ENCODE data around the gene SLC7A10.
A peak's percentile ranks its signal among the peaks of the same experiment; 100 is the strongest.
"Not testable (repeated sequence)": the region's sequence is repeated elsewhere in the genome, so short reads cannot be mapped to it uniquely, and the experiment has no call there.

SLC7A10 gene

DNA sequence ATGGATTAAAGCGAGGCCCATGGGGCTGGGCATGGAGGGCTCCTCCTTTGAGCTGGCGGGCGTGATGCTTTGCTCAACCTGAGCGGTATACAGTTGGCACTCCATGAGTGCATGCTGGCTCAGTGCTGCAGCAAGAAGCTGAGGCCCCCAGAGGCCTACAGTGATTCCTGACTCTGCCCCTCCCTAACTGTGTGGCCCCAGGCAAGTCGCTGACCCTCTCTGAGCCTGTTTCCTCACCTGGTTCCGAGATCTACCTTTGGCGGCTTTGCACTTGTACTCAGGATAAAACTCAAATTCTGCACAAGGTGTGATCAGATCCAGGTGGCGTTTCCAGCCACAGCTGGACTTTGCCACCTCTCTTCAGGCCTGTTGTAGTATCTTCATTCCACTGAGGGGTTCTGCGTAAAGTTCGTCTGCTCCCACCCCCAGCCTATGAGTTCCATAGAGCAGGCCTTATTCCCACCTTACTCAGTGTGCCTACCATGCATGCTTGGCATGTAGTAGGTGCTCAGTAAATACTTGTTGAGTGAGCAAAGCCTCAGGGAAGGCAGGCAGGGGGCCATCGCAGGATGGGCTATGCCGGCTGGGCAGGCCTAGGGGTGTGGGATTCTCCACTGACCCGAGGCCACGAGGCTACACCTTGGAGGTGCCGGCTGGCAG, 23.6 kb downstream of the SLC7A10 start:
- no peak for DNase-seq (ENCODE audit: low read depth)

DNA sequence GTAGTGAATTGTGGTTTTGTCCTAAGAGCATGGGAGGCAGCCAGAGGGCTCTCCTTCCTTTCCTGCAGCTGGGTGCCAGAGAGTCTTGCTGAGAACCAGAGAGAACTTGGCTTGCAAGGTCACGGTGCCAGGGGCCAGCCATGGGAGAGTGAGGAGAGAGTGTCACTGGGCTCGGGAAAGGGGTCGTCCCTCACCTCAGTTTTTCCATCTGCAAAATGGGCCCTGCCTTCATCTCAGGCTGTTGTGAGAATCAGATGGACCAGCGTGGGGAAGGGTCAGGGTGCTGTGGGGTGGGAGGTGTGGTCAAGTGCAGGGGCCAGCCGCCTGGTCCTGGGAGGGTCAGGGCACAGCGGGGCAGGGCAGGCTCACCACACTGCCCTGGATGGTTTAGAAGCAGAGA, 24.2 kb downstream of the SLC7A10 start:
- no peak for DNase-seq (ENCODE audit: low read depth)

DNA sequence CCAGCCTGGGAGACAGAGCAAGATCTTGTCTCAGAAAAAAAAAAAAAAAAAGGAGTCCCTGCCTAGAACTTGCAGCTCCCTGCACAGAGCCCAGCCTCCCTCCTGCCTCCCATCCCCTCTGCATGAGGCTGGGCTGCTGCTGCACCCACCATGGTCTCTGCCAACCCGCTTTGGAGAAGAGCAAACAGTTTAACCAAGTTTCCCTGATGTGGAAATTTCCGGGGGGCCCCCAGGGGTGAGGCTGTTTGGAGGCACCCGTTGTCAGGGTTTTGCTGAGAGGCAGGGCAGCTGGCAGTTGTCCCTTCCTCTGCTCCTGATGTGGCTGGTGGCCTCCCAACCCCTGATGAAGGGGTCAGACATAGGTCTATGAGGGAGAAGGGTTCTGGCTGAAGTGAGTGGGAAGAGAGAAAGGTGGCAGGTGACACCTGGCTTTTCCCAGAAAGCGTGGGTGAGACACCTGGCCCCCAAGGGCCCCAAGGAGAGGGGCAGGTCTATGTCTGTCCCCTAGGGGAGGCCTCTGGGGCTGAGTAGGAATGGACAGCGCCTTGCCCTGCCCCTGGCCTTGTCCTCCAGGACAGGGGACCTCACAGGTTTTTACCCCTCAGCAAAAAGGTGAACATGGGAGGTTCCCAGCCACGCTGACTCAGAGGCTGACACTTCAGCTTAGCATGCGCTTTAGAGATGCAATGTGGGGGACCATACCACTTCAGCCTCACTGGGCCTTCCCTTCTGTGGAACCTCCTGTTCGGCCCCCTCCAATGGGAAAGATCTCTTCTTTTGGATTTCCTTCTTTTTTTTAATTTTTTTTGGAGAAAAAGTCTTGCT, 26.0 kb downstream of the SLC7A10 start:
- DNase-seq (ENCODE audit: low read depth) = no peak

DNA sequence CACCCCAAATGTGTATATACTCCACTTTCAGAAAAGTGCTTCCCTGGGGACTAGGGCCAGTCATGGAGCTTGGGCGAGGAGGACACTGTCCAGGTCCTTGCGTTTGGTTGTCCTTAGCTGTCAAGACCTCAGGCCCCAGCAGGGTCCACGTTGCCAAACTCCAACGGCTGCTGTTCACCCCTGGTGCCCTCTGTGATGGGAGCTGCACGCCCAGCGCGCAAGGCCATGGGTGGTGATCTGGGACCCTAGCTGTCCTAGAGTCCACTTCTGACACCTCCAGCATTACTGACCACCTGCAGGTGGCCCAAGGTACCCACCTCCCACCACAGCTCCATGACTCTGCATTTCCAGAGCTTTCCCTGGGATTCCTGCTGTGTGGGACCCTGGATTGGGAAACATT, 27.5 kb downstream of the SLC7A10 start:
- no peak for DNase-seq (ENCODE audit: low read depth)

DNA sequence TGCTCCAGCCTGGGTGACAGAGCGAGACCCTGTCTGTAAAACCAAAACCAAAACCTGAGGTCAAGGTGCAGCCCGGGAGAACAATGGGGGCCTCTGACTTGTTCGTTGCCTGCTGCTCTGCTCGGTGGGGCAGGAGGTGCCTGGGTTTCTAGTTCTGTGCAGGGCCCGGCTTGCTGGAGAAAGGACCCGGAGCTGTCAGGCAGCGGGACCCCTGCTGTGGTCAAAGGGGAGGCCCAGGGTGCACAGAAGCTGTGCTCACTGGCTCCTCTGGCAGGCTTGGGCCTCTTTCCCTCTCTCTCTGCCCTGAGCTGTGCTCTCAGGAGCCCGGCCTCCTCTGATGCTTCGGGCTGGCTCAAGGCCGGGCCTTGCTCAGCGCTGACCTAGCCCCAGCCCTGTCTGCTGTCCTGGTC, 28.1 kb downstream of the SLC7A10 start:
- DNase-seq (ENCODE audit: low read depth) = no peak

DNA sequence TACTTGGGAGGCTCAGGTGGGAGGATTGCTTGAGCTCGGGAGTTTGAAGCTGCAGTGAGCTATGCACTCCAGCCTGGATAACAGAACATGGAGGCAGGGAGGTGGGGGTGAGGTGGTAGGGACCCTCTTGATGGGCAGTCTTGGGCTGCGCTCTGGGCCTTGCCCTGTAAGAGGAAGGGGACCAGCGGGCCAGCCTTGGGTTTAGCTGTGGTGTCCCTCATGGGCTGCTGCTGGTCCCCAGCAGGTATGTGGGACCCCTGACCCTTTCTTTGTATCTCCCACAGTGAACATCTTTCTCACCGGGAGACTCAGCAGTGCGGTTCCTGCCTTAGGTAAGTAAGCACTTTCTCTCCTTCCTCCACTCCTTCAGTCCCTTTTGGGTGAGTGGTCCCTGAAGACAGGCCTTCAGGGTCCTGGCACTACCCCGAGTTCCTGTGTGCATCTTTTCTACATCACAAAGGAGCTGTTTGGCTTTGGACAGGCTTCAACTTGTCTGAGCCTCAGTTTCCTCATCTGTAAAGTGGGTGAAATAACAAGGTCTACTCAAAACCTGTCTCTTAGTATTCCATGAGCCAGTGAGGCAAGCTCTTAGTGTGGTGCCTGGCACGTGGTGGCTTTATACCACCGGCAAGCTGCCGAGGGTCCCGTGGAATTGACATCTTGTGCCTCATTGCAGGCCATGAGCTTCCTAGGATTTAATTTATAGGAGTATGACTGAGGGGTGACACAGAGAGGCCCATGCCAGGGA, 29.0 kb downstream of the SLC7A10 start:
- DNase-seq (ENCODE audit: low read depth) = no peak

DNA sequence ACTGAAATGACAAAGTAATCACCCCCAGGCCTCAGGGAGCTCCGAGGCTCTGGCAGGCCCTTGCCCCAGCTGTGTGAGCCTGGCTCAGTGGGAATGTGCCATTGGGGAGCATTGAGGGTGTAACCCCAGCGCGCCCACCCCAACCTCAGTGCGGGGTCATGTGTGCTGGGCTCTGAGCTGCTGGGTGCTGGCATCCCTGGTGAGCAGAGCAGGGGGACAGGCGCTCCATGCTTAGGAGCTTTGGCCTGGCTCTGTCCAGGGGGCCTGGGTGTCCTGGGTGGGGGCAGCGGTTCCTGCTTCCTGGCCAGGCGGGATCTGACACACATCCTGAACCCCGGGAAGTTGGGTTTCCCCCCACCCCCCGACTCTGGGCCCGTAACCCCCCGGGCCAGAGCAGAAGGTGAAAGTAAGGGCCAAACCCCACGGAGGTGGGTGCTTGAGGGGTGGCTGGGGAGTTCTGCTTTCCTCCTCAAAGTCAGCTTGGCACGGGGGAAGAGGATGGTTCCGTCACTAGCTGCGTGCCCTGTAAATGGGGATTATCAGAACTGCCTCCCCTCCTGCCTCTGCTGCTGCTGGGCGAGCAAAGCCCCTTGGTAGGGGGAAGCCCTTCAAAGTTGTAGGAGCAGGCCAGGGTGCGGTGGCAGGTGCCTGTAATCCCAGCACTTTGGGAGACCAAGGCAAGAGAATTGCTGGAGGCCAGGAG, 29.9 kb downstream of the SLC7A10 start:
- no peak for DNase-seq (ENCODE audit: low read depth)

DNA sequence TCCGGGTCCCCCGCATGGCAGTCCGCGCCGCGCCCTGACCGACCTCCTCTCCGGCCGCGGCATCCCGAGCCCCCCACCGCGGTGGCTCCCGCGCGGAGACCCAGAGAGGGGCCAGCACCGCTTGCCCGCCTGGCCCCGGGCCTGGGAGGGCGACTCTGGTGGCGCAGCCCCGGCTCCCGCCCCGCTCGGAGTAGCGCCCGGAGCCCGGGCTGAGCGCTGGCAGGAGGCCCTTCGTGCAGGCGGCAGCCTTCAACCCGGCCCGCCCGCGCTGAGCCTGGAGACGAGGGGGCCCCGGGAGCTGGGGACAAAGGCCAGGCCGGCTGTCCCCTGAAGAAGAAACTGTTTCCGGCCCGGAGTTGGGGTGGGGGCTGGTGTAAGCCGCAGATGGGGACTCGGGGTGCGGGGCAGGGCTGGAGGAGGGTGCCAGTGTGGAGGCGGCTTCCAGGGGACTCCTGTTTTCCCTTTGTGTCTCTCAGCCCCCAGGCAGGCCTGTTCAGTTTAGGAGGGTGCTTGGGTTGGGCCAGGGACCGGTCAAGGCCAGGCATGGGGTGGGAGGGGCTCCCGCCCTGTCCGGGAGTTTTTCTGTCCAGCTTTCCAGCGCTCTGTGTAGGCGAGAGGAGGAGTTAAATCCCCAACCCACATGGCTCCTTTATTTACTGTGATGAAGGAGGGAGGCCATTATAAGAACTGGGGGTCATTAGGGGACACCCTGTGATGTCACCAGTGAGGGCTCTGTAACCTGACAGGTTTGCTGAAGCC, 30.6 kb downstream of the SLC7A10 start:
- no peak for DNase-seq (ENCODE audit: low read depth)

DNA sequence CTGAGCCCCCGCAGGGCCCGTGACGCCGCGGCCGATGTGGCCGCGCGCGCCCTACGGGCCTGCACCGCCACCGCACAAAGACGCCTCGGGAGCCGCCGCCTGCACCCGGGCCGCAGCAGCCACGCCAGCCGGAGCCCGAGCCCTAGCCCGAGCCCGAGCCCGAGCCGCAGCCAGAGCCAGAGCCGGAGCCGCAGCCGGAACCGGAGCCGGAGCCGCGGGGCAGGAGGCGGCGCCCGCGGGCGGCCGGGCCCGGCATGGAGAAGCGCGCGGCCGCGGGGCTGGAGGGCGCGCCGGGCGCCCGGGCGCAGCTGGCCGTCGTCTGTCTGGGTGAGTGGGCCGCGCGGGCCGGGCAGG, 31.1 kb downstream of the SLC7A10 start:
- no peak for DNase-seq (ENCODE audit: low read depth)

DNA sequence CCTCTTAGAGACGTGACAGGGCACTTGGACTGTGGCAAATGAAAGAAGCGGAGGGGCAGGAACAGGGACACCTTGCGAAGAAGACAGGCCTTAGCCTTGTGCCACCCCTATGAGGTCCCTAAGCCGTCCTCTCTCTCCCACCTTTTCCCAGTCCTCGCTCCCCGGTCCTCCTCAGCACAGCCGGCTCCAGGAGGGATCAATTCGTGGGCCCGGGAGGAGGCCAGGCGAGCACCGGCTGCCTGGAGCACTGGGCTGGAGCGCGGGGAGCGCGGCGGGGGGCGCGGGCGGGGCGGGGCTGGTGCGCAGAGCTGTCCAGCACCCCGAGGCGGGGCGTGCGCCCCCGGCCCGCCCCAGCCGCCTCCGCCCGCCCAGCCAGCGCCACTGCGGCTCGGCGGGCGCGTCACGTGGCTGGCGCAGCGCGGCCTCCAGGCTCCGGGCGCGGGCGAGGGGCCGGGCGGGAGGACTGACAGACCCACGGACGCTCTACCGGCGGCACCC, 31.7 kb downstream of the SLC7A10 start, which contains the start of gene LRP3:
Gene LRP3, plus strand, starts transcription at position 466 of the 498 bp plus-strand sequence. CDS start 456 bp downstream, outside the sequence.
- DNase-seq (ENCODE audit: low read depth) = no peak

DNA sequence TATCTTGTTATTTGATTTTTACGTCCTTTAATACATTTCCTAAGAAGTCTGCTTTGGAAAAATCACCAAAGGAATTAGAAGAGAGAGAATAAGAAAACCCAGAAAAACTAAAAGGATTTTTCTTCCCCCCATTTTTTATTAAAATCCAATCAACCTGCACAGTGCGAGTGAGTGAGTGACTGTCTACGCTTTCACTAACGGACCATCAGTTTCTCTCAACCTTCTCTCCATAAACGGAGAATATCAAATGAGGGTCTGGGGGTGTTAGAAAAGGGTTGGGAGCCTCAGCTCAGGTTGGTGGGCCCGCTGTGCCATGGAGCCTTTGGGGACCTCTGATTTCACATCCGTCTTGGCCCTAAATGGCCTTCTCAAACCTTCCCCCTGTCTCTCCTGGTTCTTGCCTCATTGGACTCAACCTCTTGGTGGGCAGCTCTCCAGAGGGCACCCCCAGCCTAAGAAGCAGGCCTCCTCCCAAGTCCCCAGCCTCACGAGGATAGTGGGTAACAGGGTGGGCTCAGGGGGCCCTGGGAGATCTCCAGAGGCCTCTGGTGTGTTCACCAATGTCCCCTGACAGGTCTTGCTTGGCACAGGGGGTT, 32.3 kb downstream of the SLC7A10 start:
- DNase-seq (ENCODE audit: low read depth) = no peak

DNA sequence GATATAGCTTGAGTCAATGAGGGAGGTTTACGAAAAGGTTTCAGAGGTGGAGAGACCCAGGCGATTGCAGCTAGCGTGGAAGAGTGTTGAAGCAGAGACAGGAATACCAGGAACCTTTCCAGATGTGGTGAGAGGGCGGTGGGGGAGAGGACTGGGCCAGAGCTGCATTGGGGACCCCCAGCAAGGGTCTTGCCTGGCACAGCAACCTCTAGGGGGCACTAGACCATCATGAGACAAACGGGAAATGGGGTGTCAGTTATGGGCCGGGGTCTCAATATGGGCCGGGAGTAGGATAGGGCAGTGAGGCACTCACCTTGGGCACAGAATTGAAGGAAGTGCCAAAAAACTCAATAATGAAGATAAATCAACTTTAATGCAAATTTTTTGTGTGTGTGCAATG, 33.6 kb downstream of the SLC7A10 start:
- DNase-seq (ENCODE audit: low read depth) = no peak

DNA sequence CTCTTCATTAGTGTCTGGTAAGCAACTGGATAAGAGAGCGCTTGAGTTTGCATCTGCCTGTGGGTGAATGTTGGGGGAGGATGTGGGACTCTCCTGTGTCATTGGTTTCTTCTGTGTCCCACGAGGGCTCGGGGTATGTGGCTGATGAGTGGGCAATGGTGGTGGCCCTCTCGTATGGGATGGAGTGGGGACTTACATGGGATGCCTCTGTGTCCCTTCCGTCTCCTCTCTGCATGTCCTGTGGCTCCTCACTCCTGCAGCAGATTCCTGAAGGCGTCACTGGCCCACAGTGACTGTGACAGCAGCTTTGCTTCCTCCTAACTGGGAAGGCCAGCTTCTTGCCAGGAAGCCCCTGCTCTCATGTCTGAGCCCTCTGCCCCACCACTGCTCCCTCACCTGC, 34.1 kb downstream of the SLC7A10 start:
- DNase-seq (ENCODE audit: low read depth) = no peak

DNA sequence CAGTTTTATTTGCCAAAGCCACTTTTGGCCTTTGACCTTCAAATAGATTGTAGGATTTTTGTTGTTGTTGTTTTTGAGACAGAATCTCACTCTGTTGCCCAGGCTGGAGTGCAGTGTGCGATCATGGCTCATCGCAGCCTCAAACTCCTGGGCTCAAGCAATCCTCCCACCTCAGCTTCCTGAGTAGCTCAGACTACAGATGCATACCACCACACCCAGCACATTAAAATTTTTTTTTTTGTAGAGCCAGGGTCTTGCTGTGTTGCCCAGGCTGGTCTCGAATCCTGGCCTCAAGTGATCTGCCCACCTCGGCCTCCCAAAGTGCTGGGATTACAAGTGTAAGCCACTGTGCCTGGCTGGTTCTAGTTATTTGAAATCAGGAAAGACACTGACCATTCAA, 34.6 kb downstream of the SLC7A10 start:
- not testable (repeated sequence) for DNase-seq (ENCODE audit: low read depth)

DNA sequence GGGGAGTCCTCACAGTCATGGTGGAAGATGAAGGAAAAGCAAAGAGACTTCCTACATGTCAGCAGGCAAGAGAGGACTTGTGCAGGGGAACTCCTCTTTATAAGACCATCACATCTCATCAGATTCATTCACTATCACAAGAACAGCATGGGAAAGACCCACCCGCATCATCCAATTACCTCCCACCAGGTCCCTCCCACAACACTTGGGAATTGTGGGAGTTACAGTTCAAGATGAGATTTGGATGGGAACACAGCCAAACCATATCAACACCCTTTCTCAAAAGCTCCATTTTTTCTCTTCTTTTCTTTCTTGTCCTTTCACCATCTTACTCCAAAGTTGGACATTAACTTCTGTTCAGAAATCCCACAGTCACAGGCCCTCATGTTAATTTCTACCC, 36.2 kb downstream of the SLC7A10 start:
- DNase-seq (ENCODE audit: low read depth) = no peak

DNA sequence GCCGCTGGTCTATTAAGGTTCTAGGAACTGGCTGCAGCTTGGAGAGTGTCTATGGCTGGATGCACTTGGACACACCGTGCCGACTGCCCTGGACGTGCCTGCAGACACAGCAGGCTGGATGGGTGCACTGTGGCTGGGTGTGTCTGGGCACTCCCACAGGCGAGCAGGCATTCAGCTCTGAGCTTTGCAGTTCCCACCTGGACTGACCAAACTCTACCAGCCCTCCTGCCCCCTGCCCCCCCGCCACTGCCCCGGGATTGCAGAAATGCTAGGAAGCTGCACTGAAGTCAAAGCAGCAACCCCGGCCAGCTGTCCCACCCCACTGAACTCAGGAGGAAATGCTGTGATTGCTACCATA, 38.5 kb downstream of the SLC7A10 start:
- no peak for DNase-seq (ENCODE audit: low read depth)

DNA sequence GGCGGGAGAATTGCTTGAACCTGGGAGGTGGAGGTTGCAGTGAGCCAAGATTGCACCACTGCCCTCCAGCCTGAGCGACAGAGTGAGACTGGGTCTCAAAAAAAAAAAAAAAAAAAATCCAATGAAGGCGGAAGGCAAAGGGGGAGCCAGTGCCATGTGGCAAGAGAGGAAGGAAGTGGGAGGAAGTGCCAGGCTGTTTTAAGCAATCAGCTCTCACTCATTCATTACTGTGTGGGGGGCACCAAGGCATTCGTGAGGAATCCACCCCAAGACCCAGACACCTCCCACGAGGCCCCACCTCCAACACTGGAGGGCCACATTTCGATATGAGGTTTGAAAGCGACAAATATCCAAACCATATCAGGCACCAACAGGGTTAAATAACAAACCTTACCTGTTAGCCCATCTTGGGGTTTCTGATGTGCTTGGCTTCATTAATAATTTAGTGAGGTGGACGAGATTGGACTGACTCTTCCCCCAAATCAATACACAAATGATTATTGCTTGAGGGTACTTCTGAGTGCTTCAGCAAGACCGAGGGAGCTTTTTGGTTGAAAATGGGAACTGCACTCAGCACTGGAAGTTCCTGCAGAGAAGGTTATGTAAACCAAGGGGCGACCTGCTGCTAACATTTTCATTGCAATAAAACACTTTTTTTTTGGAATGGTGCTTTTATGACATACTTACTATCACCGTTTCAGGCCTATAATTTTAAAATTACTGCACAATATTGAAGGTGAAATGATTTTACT, 39.0 kb downstream of the SLC7A10 start:
- DNase-seq (ENCODE audit: low read depth) = no peak

DNA sequence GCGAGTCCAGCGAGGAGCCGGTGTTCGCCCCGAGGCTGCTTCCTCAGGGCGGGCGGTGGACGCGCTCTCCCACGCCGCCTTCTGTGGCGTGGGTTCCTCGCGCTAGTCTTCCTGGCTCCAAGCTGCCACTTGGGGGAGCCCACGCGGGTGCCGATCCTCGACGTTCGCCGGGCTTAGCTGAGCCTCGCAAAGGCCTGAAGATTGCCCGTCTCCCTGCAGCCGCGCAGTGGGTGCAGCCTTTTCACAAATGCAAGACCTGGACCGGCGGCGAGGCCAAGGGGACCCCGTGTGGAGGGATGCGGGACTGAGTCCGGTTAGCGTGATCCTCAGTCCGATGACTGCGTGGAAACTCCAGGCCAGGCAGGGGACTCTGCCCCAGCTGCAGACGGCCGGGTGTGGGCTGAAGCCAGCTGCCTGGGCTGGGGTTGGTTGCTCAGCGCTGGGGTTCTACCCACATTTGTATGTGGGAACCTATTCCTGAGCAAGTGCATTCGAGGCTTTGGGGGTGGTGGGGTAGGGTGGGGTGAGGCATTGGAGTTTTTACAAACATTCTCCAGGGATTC, 48.2 kb downstream of the SLC7A10 start:
- DNase-seq (ENCODE audit: low read depth) = no peak

DNA sequence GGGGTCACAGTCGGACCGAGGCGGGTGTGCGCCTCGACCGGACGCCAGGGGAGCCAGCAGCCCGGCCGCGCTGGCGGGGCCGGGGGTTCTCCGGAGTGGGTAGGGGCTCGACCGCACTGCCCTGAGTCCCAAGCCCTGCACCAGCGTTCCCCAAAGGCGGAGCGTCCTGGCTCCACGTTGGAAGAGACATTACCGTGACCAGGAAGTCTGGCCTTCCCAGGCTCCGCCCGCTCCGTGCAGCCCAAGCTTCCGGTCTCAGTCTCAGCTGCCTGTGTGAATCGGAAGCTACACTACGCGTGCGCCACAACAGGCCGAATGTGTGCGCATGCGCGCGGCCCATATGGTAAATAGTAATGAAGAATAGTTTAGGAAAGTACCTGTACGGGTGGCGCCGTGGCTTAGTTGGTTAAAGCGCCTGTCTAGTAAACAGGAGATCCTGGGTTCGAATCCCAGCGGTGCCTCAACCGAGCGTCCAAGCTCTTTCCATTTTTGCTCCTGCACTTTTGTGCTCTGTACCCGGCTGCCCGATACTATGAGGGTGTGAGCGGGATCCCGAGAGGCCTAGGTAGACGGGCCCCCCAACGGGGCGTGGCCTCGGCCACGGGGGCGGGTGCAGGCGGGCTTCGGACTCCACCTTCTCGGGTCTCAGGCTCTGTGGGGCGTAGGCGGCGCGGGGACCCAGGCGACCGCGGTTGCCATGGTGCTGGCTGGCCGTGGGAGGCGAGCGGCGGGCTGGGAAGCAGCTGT, 48.8 kb downstream of the SLC7A10 start:
- peak; percentile 98 for DNase-seq (ENCODE audit: low read depth)

All from activated T-cell treated with anti-CD3 and anti-CD28 coated beads for 48 hours (primary cell).